Right lobe of liver (tissue), 6 donors: ENCODE measurements around the gene LUZP2. TPM values are rescaled to one million over a fixed set of nuclear protein-coding genes. Genes with fewer than 3 reads are reported as not detected.

Source experiments
- ATAC-seq, 4 donors: fragments of 200-7000 bp; cut with Tn5 transposase; one replicate each; pipeline ENCODE4 v1.9.1; 2020; ENCODE audit warnings: mild to moderate bottlenecking in 4 of 4, moderate library complexity in 4 of 4
- DNase-seq, 3 donors: peaks; one replicate each; pipeline ENCODE4 v3.0.0-alpha.2; 2020
- H3K27ac ChIP-seq, 3 donors: fragments of 200-600 bp; one replicate each; pipeline ENCODE4 v1.8.0; 2022
- H3K27me3 ChIP-seq, 2 donors: fragments of 200-600 bp; one replicate each; pipeline ENCODE4 v1.8.0; 2022
- H3K36me3 ChIP-seq, 4 donors: fragments of 200-600 bp; sonication (generic) in 1 of 4; one replicate each; pipeline versions ENCODE4 v1.5.1 to v1.8.0; 2017 to 2022; ENCODE audit warnings: control low read depth in 1 of 4
- H3K4me1 ChIP-seq, 4 donors: fragments of 200-600 bp; sonication (generic) in 1 of 4; one replicate each; pipeline versions ENCODE4 v1.5.1 to v1.8.0; 2017 to 2022; ENCODE audit warnings: control low read depth in 1 of 4
- H3K4me3 ChIP-seq, 3 donors: fragments of 200-600 bp; one replicate each; pipeline ENCODE4 v1.8.0; 2022
- H3K9me3 ChIP-seq, 4 donors: fragments of 200-600 bp; sonication (generic) in 1 of 4; one replicate each; pipeline versions ENCODE4 v1.5.1 to v1.8.0; 2017 to 2022; ENCODE audit warnings: control low read depth in 1 of 4
- POLR2A ChIP-seq: fragments of 450-650 bp; IDR thresholded peaks from one replicate; pipeline ENCODE4 v1.6.1; 2017; ENCODE audit warnings: antibody characterized with exemption, mild to moderate bottlenecking
- WGBS: methylation state at CpG from one replicate; pipeline ENCODE4 v1.1.6; 2018; ENCODE audit warnings: low coverage, low lambda C conversion rate; ENCODE audit not compliant: insufficient coverage; ENCODE audit errors: missing lambda C conversion rate; 5-methylcytosine and 5-hydroxymethylcytosine counted together
- intact Hi-C, 2 donors: fragments of 100-400 bp; cut with DNase I; formaldehyde crosslinking; loops; one replicate each; pipeline versions ENCODE4 v1.11.2 to v1.14.1; 2022
- total RNA-seq, 6 experiments: library from RNA; depleted of rRNA in 2 of 6; stranded (reverse); fragments of >200 nt in 2 of 6; fragmentation: NEBNext Ultra II Directional in 3 of 6; extraction: Animal tissue kit (Norgen Biotek cat#: 25700) in 3 of 6; gene quantifications; one replicate each; pipeline versions ENCODE4 v1.1.0 to v1.2.4, GENCODE V29; 2016 to 2023
- TF ChIP-seq, protein P1 (sequence below), 4 donors: fragments of 200-600 bp in 3 of 4; fragments of 450-650 bp in 1 of 4; IDR thresholded peaks; one replicate each; pipeline versions ENCODE4 v1.5.1 to v1.8.0; 2016 to 2022; ENCODE audit warnings: antibody characterized with exemption in 4 of 4, mild to moderate bottlenecking in 2 of 4
- donor health status: DM: no; HTN: yes; CAD: no.
- donor health status: DM: no; HTN: no; CAD: no.
- donor health status: DM: no; HTN: no; CAD: no.
- donor health status: DM: no; HTN: yes; CAD: no.
- donor health status: DM: no; HTN: yes; CAD: no.

LUZP2 gene
- total RNA-seq, 6 experiments from 2014 or later, result not detected

DNA sequence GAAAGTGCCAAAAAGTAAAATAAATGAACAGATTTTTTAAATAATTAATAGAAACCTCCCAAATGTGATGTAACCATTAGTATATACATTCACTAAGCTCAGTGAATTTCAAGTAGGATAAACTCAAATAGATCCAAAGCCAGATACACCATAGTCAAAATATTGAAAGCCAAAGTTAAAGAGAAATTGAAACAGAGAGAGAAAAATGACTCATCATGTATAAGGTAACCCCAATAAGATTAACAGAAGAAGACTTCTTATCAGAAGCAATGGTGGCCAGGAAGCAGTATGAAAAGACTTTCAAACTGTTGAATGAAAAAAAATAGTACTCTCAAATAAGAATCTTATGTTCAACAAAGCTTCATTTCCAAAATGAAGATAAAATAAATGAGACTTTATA is 70.5 kb downstream of the LUZP2 start:
- H3K27ac ChIP-seq, result no peak overlapping the region
- DNase-seq (no peak), ATAC-seq (no peak)
- no peak for TF ChIP-seq POLR2A
- no peaks in the 10 kb centered on the region for H3K27me3 ChIP-seq
- intact Hi-C loops, result no loop called here
- H3K36me3 ChIP-seq, result no peaks in the 10 kb centered on the region
- no peak overlapping the region for H3K4me3 ChIP-seq
- no peaks in the 10 kb centered on the region for H3K9me3 ChIP-seq
- H3K4me1 ChIP-seq, result no peaks in the 10 kb centered on the region

DNA sequence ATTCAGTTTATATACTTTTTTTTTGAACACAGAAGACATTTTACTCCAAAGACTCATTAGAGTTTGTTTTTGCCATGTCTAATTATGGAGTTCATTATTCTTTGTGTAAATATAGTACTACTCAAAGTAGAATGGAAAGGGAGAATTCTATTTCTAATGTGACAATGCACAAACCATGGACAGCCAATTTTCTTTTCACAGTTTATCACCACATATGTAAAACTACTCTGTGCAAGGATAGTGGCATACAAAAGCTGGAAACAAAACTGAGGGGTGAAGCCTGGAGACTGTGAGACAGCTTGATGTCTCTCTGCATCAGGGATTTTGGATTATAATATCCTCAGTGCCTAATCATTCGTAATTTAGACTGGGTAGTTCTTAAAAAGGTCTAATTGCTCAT is 75.5 kb downstream of the LUZP2 start:
- DNase-seq, result no peak
- no peaks in the 10 kb centered on the region for H3K27me3 ChIP-seq
- intact Hi-C loops, result no loop called here
- H3K27ac ChIP-seq, result no peak overlapping the region
- 60% methylated on average over 1 of the region's 1 CpG for WGBS
- H3K4me1 ChIP-seq, result no peaks in the 10 kb centered on the region
- ATAC-seq, result no peak
- H3K4me3 ChIP-seq, result no peak overlapping the region
- no peak for TF ChIP-seq POLR2A
- TF ChIP-seq, protein P1, sequence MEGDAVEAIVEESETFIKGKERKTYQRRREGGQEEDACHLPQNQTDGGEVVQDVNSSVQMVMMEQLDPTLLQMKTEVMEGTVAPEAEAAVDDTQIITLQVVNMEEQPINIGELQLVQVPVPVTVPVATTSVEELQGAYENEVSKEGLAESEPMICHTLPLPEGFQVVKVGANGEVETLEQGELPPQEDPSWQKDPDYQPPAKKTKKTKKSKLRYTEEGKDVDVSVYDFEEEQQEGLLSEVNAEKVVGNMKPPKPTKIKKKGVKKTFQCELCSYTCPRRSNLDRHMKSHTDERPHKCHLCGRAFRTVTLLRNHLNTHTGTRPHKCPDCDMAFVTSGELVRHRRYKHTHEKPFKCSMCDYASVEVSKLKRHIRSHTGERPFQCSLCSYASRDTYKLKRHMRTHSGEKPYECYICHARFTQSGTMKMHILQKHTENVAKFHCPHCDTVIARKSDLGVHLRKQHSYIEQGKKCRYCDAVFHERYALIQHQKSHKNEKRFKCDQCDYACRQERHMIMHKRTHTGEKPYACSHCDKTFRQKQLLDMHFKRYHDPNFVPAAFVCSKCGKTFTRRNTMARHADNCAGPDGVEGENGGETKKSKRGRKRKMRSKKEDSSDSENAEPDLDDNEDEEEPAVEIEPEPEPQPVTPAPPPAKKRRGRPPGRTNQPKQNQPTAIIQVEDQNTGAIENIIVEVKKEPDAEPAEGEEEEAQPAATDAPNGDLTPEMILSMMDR (IDR thresholded peaks at IDR 0.05), result no peak
- H3K36me3 ChIP-seq, result no peaks in the 10 kb centered on the region
- H3K9me3 ChIP-seq, result no peaks in the 10 kb centered on the region

DNA sequence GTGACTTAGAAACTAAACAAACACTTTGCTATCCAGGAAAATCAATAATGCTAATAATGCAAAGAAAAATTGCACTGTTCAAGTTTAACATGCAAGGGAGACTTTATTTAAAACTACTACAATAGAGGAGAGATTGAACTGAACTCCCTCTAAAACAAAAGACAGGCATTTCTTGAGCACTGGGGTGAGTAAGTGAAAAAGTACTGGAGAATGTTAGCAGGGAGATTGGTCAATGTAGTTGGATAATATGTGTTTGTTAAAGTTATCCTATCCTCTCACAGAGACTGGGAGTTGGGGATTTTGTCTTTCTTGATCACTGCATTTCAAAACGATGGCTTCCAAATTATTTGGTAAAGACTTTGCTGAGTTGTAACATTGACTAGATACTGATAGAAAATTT is 77.6 kb downstream of the LUZP2 start:
- no peak for ATAC-seq
- WGBS, result 25% methylated on average over 1 of the region's 1 CpG
- Histone ChIP-seq H3K36me3 (no peaks in the 10 kb centered on the region), H3K4me1 (no peaks in the 10 kb centered on the region), H3K4me3 (no peak overlapping the region), H3K27ac (no peak overlapping the region), H3K27me3 (no peaks in the 10 kb centered on the region), H3K9me3 (no peaks in the 10 kb centered on the region)
- intact Hi-C loops, result no loop called here
- TF ChIP-seq POLR2A, result no peak
- TF ChIP-seq, protein P1 (IDR thresholded peaks at IDR 0.05), result no peak
- DNase-seq, result no peak

DNA sequence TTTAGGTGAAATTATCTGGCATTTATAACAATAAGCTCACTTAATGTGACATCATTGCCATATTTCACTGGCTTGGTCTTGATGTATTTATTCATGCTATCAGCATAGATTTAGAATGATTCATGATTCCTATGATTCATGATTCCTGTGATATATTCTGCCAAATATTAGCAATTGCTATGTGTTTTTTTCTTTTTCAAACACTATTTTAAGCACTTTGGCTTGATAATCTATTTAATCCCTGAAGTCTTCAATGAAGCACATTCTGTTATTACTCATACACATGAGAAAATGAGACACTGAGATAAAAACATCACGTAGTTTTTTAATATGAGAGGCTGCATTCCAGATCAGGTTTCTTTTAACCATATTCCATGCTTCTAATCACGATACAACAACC is 78.5 kb downstream of the LUZP2 start:
- intact Hi-C loops, result no loop called here
- no peaks in the 10 kb centered on the region for H3K27me3 ChIP-seq
- no peaks in the 10 kb centered on the region for H3K9me3 ChIP-seq
- no peak for DNase-seq
- ATAC-seq, result no peak
- no peak overlapping the region for H3K27ac ChIP-seq
- H3K4me3 ChIP-seq, result no peak overlapping the region
- 26% methylated on average over 2 of the region's 2 CpGs for WGBS
- no peaks in the 10 kb centered on the region for H3K36me3 ChIP-seq
- H3K4me1 ChIP-seq, result no peaks in the 10 kb centered on the region
- TF ChIP-seq POLR2A, result no peak
- TF ChIP-seq, protein P1 (IDR thresholded peaks at IDR 0.05), result no peak

DNA sequence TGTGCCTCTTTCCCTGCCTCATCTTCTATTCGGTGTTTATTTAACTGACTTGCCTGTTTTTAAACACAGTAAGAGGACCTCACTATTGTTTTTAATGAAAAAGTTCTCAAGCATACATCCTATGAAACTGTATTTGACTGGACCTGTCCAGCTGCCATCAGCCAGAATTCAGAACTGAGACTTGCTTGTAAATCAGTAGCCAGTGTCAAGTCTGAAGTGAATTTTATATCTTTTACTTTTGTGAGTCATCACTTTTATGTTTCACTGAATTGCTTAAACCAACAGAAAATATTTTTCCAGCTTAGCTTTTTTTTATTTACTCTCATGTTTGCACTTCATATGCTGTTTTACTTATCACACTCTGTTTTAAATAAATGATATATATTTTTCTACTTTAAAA is 88.3 kb downstream of the LUZP2 start:
- H3K9me3 ChIP-seq, result no peaks in the 10 kb centered on the region
- WGBS, result 63% methylated on average over 1 of the region's 1 CpG

More for the DNA sequence above, 88.3 kb downstream of the LUZP2 start:
- intact Hi-C loops, result no loop called here
- H3K36me3 ChIP-seq, result no peaks in the 10 kb centered on the region
- ATAC-seq, result no peak
- no peak for TF ChIP-seq POLR2A
- TF ChIP-seq, protein P1 (IDR thresholded peaks at IDR 0.05), result no peak
- no peaks in the 10 kb centered on the region for H3K4me1 ChIP-seq
- no peaks in the 10 kb centered on the region for H3K27me3 ChIP-seq
- no peak for DNase-seq
- H3K4me3 ChIP-seq, result no peak overlapping the region
- no peak overlapping the region for H3K27ac ChIP-seq
